HL-60 (cell line): ENCODE data around the gene POLR2J3.
"Not testable (repeated sequence)": the region's sequence is repeated elsewhere in the genome, so short reads cannot be mapped to it uniquely, and the experiment has no call there.

Experiments used
- POLR2AphosphoS5 ChIP-seq: IDR thresholded peaks from 2 replicates; pipeline ENCODE4 v1.6.1; 2012; ENCODE audit warnings: low read depth
- SPI1 ChIP-seq: IDR thresholded peaks from 2 replicates; pipeline ENCODE4 v1.6.1; 2012; ENCODE audit warnings: low read depth, mild to moderate bottlenecking, borderline replicate concordance
- TF ChIP-seq, protein P1 (sequence below): IDR thresholded peaks from one replicate; pipeline ENCODE4 v1.5.1; 2011; ENCODE audit warnings: low read length, control low read depth, inconsistent platforms; ENCODE audit not compliant: insufficient read depth
- TF ChIP-seq, protein P2 (sequence below): IDR thresholded peaks from 2 replicates; pipeline ENCODE4 v1.6.1; 2012; ENCODE audit warnings: low read depth; ENCODE audit not compliant: insufficient replicate concordance

GRCh38 chr7:102581722-102582121 lies 9.3 kb upstream of the POLR2J3 start:
- TF ChIP-seq, protein P1, sequence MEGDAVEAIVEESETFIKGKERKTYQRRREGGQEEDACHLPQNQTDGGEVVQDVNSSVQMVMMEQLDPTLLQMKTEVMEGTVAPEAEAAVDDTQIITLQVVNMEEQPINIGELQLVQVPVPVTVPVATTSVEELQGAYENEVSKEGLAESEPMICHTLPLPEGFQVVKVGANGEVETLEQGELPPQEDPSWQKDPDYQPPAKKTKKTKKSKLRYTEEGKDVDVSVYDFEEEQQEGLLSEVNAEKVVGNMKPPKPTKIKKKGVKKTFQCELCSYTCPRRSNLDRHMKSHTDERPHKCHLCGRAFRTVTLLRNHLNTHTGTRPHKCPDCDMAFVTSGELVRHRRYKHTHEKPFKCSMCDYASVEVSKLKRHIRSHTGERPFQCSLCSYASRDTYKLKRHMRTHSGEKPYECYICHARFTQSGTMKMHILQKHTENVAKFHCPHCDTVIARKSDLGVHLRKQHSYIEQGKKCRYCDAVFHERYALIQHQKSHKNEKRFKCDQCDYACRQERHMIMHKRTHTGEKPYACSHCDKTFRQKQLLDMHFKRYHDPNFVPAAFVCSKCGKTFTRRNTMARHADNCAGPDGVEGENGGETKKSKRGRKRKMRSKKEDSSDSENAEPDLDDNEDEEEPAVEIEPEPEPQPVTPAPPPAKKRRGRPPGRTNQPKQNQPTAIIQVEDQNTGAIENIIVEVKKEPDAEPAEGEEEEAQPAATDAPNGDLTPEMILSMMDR, result not testable (repeated sequence)
- TF ChIP-seq SPI1, POLR2AphosphoS5: not testable (repeated sequence)
- TF ChIP-seq, protein P2, sequence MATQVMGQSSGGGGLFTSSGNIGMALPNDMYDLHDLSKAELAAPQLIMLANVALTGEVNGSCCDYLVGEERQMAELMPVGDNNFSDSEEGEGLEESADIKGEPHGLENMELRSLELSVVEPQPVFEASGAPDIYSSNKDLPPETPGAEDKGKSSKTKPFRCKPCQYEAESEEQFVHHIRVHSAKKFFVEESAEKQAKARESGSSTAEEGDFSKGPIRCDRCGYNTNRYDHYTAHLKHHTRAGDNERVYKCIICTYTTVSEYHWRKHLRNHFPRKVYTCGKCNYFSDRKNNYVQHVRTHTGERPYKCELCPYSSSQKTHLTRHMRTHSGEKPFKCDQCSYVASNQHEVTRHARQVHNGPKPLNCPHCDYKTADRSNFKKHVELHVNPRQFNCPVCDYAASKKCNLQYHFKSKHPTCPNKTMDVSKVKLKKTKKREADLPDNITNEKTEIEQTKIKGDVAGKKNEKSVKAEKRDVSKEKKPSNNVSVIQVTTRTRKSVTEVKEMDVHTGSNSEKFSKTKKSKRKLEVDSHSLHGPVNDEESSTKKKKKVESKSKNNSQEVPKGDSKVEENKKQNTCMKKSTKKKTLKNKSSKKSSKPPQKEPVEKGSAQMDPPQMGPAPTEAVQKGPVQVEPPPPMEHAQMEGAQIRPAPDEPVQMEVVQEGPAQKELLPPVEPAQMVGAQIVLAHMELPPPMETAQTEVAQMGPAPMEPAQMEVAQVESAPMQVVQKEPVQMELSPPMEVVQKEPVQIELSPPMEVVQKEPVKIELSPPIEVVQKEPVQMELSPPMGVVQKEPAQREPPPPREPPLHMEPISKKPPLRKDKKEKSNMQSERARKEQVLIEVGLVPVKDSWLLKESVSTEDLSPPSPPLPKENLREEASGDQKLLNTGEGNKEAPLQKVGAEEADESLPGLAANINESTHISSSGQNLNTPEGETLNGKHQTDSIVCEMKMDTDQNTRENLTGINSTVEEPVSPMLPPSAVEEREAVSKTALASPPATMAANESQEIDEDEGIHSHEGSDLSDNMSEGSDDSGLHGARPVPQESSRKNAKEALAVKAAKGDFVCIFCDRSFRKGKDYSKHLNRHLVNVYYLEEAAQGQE, result not testable (repeated sequence)
